ENCODE measurements around the gene ACOT9. TPM values are rescaled to one million over a fixed set of nuclear protein-coding genes. Genes with fewer than 3 reads are reported as not detected.

Gene ACOT9
- total and polyA plus RNA-seq, 10 of the 15 experiments (the other 5 are each of a cell fraction or from before 2014, with no cell fraction given), result 17.4 to 42.5 (median 23.3) TPM

- TF ChIP-seq BCLAF1 (IDR thresholded peaks at IDR 0.05), result no peak
- TF ChIP-seq E4F1 (IDR thresholded peaks at IDR 0.05; ENCODE audit: borderline replicate concordance, partially characterized antibody), result no peak
- no peak for TF ChIP-seq SMAD1 (IDR thresholded peaks at IDR 0.05; ENCODE audit: low read depth, partially characterized antibody)
- TF ChIP-seq SREBF2 (IDR thresholded peaks at IDR 0.05; ENCODE audit: low read length), result no peak
- TF ChIP-seq KAT2A (conservative IDR thresholded peaks at IDR 0.05; ENCODE audit: control insufficient read depth, low read depth, low read length), result no peak
Observed at GRCh38 chrX:23656684-23657083, 86.4 kb downstream of the ACOT9 start (continued).

GRCh38 chrX:23656091-23656490 lies 87.0 kb downstream of the ACOT9 start:
- DNase-seq (ENCODE audit: low read depth, low spot score) (no peak), FAIRE-seq (no peak), ATAC-seq (no peak)
- Histone ChIP-seq H3K79me2 (ENCODE audit: control insufficient read depth, insufficient read depth, low read length) (no peaks in the 10 kb centered on the region), H3K27me3 (replicated peaks in 1 of 2; ENCODE audit: control insufficient read depth in 2 of 2, insufficient read depth in 2 of 2, low read length in 1 of 2) (no peaks in the 10 kb centered on the region), H3K4me2 (ENCODE audit: control insufficient read depth, insufficient read depth) (no peak overlapping the region), H3K36me3 (ENCODE audit: control insufficient read depth in 2 of 2, insufficient read depth in 2 of 2, low read length in 1 of 2) (no peaks in the 10 kb centered on the region), H2AFZ (ENCODE audit: control insufficient read depth, low read depth, low read length) (no peak overlapping the region), H3K27ac (ENCODE audit: control insufficient read depth, insufficient read depth) (no peak overlapping the region), H3K4me1 (ENCODE audit: control insufficient read depth, insufficient read depth, low read length) (no peaks in the 10 kb centered on the region), H3K9ac (ENCODE audit: control insufficient read depth, insufficient read depth, low read length) (no peak overlapping the region), H3K4me3 (no peak overlapping the region), H3K9me3 (replicated peaks; ENCODE audit: control insufficient read depth, insufficient read depth, low read length) (no peaks in the 10 kb centered on the region), H4K20me1 (ENCODE audit: control insufficient read depth, insufficient read depth) (no peaks in the 10 kb centered on the region)
- SMC1A ChIA-PET (ENCODE audit: uncharacterized antibody, unreplicated experiment), result interaction anchor here (0.5 kb wide), 1 partner anchor 258 kb away, joined by 3 read pairs; no protein-coding TSS in a partner anchor
- CTCF ChIA-PET, result no interaction called here
- POLR2A ChIA-PET, result no interaction called here
- no TSS peak for BruUV-seq (replicated peaks)
- in situ Hi-C loops (cut with MboI), result no loop called here
- intact Hi-C loops (cut with micrococcal nuclease; ENCODE audit: unreplicated experiment), result no loop called here
- WGBS (ENCODE audit: insufficient coverage, insufficient replicate concordance, low lambda C conversion rate, missing lambda C conversion rate), result 36% methylated on average over 5 of the region's 5 CpGs
- RAD21 ChIA-PET (ENCODE audit: unreplicated experiment), result no interaction called here
- TF ChIP-seq BCLAF1 (IDR thresholded peaks at IDR 0.05) (no peak), SKIL (IDR thresholded peaks at IDR 0.05; ENCODE audit: low read depth, poor library complexity, severe bottlenecking) (no peak), CHD2 (IDR thresholded peaks at IDR 0.05; ENCODE audit: borderline replicate concordance, low read depth, low read length) (no peak), CBX3 (IDR thresholded peaks at IDR 0.05; ENCODE audit: borderline replicate concordance, low read depth) (no peak), ESRRA (IDR thresholded peaks at IDR 0.05; ENCODE audit: low read length) (no peak), ZNF217 (IDR thresholded peaks at IDR 0.05) (no peak), EP300 (IDR thresholded peaks at IDR 0.05; ENCODE audit: borderline replicate concordance in 1 of 2, control insufficient read depth in 1 of 2, low read depth in 2 of 2, low read length in 2 of 2) (no peak), CBX5 (IDR thresholded peaks at IDR 0.05; ENCODE audit: low read depth) (no peak)

Measured in GM12878 (cell line).